GM12801 (cell line): ENCODE data around the gene HAUS6.

ENCODE experiments used
- TF ChIP-seq, protein P1 (sequence below): IDR thresholded peaks from one replicate; pipeline ENCODE4 v1.5.1; 2011; ENCODE audit warnings: control low read depth; ENCODE audit not compliant: insufficient read length; ENCODE audit errors: extremely low read depth

HAUS6 gene

DNA sequence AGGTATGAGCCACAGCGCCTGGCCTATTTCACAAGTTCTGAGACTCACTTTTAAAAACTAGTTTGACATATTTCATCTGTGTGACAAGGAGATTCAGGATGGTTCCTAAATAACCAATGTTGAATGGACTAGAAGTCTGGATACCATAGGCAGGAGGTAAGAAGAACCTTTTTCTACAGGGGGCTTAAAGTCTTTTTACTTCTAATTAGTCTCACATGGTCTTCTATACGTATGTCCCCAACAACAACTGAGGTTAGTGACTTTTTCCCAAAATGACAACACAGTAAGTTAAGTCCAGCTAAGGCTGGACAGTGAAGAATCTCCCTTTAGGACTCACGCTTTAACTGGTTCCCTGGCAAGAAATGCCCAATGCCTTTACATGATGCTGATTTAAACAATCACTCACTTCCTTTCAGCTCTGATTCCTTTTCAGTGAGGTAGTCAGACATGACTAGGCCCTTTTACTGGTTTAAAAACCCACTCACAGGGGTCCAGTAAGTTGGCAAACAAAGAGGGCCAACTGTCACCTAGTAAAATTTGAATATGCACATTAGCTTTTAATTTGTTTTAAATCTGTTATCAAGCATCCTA is 12.1 kb upstream of the HAUS6 start:
- TF ChIP-seq, protein P1, sequence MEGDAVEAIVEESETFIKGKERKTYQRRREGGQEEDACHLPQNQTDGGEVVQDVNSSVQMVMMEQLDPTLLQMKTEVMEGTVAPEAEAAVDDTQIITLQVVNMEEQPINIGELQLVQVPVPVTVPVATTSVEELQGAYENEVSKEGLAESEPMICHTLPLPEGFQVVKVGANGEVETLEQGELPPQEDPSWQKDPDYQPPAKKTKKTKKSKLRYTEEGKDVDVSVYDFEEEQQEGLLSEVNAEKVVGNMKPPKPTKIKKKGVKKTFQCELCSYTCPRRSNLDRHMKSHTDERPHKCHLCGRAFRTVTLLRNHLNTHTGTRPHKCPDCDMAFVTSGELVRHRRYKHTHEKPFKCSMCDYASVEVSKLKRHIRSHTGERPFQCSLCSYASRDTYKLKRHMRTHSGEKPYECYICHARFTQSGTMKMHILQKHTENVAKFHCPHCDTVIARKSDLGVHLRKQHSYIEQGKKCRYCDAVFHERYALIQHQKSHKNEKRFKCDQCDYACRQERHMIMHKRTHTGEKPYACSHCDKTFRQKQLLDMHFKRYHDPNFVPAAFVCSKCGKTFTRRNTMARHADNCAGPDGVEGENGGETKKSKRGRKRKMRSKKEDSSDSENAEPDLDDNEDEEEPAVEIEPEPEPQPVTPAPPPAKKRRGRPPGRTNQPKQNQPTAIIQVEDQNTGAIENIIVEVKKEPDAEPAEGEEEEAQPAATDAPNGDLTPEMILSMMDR, result no peak

DNA sequence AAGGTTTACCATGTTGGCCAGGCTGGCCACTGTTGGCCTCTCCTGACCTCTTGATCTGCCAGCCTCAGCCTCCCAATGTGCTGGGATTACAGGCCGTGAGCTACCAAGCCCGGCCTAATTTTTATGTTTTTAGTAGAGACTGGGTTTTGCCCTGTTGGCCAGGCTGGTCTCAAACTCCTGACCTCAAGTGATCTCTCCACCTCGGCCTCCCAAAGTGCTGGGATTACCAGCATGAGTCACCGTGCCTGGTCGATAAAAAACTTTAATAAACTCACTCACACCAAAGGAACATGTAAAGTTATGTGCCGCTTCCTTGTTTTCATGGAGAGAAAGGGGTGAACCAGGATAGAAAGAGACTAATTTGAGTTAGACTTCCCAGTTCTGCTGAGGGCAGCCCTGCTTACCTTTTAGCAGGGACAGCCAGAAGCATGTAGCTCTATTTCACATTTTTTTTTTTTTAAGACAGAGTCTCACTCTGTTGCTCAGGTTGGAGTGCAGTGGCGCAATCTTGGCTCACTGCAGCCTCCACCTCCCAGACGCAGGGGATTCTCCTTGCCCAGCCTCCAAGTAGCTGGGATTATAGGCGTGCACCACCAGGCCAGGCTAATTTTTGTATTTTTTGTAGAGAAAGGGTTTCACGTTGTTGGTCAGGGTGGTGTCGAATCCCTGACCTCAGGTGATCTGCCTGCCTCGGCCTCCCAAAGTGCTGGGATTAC is 11.4 kb upstream of the HAUS6 start:
- TF ChIP-seq, protein P1, result no peak

DNA sequence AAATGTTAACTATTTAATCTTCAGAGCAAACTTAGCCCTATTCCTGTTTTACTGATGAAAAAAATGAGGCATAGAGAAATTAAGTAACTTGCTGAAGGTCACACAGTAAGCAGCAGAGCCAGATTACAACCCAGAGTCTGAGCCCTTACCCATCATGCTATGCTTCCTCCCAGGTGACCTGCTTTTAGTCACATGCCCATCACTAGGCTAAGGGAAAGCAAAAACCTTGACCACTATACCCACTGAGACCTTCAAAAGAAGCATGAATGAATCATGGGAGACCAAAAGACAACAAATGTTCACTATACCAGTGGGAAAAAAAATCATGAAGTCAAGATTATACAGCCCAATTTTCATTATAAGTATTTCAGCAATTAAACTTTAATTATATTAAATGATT is 5.3 kb upstream of the HAUS6 start:
- TF ChIP-seq, protein P1, result no peak

DNA sequence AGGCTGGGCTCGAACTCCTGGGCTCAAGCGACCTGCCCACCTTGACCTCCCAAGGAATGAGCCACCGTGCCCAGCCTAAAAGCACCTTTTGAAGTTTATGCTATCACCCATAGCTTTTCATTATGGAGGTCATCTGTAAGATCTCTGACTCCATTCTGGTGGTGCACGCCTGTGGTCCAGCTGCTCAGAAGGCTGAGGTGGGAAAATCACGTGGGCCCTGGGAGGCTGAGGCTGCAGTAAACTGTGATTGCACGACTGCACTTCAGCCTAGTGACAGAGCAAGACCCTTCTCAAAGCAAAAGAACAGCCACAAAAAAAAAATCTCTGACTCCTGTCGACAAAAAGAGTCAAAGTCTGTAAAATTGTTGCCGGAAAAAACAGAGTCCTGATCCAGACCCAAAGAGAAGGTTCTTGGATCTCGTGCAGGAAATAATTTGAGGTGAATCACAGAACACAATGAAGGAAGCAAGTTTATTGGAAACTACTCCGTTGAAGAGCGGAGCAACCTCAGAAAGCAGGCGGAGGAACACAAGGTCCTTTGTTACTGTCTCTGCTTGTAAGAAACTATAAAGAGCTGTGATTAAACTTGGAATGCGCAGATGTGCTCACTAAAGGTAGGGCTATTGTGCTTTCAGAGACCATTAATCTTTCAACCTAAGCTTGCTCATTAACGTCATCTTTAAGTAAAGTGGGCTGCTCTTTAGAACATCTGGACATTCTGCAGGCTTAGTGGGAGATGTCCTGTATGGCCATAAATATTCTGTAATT is 2.0 kb upstream of the HAUS6 start:
- TF ChIP-seq, protein P1, result no peak

DNA sequence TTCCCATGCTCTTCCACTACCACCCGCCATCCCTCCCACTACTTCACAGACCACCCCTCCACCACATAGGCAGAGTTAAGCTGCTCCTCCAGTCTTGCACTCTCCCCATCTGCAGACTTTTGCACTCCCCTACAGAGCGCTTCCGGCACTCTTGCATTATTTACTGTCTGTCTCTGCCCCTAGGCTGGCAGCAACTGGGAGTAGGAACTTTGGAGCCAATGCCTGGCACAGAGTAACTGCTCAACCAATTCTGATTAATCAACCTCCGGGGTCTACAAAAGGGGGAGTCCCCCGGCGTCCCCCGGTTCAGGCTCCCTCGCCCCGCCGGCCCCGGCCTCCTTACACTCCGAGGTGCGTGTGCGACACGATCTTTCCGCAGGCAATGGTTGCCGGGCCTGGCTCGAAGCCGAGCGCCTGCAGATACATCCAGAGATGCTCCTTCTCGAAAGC is 498 bp downstream of the HAUS6 start:
- TF ChIP-seq, protein P1, result no peak

DNA sequence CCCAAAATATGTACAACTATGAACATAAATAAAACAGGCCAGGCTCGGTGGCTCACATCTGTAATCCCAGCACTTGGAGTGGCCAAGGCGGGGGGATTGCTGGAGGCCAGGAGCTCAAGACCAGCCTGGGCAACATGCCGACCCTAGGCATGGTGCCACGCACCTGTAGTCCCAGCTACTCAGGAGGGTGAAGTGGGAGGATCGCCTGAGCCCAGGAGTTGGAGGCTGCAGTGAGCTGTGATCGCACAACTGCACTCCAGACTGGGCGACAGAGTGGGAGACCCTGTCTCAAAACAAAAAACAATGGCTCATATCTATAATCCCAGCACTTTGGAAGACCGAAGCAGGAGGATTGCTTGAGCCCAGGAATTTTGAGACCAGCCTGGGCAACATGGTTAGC is 1.5 kb downstream of the HAUS6 start:
- TF ChIP-seq, protein P1, result no peak
